ENCODE data around the gene LARGE1.

The LARGE1 gene

DNA sequence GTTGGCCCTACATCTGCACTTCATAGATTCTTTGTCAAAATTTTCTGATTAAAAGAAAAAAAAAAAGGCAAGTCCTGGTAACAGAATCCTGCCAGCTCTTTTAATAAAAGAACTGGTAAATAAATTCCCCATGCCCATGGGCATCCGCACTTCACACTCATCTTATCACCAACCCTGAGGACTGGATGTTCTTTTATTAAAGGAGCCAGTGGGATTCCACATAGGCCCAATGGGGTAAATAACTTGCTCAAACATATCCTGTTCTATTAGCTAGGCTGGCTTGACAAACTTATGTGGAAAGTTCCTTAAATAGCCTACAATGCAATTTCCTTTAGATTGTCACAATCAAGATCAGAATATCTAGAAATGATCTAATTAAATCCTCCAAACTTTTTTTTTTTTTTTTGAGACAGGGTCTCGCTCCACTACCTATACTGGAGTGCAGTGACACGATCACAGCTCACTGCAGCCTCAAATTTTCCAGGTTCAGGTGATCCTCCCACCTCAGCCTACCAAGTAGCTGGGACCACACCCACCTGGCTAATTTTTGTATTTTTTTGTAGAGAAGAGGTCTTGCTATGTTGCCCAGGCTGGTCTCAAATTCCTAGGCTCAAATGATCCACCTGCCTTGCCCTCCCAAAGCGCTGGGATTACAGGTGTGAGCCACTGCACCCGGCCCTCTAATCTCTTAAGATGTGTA, 380.9 kb downstream of the LARGE1 start:
- DNase-seq = no peak

DNA sequence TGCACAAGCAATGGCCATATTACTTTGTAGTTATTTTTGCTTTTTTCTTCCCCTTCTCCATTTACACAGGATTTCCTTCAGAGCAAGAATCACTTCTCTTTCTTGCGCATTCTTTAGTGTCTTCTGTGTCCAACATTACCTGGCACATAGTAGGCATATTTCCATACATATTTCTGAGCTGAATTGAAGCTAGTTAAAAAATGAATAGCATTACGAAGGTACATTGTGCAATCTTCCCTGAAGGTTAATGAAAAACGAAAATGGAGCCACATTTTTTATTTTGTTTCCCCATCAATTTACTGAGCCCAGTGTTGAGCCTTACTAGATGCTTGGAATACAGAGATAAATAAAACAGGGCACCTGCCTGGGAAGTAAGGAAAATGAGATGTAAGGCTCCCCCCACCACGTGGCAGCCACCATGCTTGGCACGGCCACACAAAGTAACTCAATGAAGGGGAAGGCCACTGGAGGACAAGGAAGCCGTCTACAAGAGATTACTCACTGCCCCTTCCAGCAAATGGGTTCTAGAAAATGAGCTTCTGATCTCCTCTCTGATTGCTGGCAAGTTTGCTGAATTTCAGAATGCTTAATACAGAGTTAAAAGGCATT, 381.9 kb downstream of the LARGE1 start:
- no peak for DNase-seq

DNA sequence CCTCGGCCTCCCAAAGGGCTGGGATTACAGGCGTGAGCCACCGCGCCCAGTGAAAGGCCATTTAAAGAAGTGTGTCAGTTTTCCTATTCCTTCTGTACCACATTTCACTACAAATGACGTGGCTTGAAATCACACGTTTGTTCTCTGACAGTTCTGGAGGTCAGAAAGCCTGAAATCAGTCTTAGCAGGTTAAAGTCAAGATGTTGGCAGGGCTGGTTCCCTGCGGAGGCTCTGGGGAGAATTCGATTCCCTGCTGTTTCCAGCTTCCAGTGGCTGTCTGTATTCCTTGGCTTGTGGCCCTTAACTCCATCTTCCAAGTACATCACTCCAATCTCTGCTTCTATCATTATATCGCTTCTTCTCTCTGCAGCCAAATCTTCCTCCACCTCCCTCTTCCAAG, 383.2 kb downstream of the LARGE1 start:
- DNase-seq = no peak

DNA sequence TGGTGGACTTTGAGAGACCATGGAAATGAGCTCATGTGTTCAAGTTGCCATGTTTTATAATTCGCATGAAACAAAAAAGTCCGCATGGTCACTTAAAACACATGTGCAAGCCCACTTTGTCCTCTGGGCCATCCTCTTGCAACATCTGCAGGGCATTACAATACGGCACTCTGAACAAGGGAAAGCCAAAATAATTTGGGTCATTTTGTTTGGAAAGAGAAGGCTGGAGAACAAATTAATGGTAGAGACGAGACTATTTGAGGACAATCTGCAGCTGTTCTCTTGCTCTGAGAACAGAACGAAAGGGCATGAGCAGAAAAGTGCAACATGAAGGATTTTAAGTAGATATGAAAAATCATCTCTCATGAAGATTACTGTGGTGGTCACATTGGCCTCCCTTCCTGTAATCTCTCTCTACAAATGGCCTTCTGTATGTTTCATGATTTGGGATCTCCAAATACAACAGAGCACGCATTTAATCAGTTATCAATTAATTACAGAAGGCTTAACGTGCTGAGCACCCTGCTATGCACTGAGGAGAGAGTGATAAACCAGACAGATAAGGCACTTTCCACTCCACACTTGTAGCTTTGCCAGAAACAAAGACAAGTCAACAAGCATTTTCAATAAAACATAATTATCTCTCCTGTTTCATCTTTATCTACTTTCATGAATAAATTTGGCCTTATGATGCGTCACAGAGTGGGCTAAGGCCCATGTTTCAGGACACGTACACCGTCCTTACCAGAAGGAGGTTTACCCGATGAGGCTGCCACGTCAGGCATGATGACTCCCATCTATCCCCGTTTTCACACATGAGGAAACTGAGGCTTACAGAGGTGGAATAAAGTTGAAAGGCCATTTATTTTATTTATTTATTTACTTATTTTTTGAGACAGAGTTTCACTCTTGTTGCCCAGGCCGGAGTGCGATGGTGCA, 384.1 kb downstream of the LARGE1 start:
- no peak for DNase-seq

DNA sequence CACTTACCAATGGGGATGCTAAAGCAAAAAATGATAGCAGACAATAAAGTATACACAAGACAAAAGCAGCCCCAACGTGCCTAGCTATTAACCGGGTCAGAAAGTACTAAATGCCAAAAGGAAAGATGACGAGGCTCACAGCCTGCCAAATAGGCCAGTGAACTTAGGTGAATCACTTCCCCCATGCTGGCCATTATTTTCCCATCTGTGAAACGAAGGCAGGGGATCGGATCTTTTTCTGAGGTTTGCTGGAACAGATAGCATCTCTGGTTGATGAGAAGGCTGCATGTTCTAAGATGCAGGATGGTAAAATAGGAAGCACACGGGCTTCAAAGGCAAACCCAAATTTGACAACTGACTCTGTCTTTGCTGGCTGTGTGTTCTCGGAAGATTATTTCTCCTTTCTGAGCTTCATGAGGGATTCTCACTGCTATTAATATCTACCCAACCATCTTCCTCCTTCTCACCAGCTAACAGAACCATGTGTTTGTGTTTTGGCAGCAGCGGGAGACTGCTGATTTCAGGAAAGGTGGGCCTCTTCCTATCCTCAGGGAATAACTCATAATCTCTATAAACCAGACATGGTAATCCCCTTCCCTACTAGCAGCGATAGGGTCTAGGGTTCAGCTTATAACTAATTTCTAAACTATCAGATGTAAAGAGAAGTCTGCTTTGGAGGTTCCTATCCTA, 390.7 kb downstream of the LARGE1 start:
- no peak for DNase-seq

DNA sequence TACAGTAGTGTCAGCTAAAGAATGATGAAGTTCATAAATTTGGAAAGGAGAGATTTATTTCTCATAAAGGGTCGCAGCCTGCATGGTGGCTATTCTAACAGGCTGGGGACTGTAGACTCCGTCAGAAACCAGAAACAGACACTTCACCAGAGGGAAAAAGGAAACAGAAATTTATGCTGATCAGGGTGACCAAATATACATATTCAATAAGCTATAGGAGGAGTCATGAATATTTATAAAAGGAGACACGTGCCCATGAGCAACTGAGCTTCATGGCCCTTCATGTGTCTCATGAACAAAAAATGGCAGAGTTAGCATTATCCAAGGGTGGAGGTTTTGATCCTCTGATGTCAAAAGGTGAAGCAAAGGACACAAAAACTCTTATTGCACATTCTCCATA, 392.1 kb downstream of the LARGE1 start:
- no peak for DNase-seq

DNA sequence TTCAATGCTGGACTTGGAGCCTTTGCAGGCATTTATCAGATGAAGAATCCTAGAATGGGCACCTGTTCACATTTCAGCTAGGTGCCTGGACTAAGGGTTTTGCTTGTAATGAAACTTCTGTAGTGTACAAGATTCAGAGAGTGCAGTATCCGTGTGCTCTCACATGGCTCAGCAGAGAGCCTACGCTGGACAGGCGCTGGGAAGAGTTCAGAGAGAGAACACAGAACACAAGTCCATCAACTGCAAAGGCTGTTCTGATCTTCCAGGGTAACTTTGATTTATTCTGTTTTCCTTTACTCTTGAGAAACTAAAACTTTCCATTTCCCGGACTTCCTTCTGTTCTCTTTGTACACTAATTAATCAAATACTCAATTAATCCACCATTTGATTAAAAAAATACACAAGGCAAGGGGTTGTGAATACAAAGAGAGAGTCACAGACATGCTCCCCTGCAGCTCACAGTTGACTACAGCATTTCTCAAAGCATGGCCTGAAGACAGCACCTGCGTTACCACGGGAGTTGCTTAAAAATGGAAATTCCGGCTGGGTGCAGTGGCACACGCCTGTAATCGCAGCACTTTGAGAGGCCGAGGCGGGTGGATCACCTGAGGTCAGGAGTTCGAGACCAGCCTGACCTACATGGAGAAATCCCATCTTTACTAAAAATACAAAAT, 393.7 kb downstream of the LARGE1 start:
- DNase-seq = no peak

DNA sequence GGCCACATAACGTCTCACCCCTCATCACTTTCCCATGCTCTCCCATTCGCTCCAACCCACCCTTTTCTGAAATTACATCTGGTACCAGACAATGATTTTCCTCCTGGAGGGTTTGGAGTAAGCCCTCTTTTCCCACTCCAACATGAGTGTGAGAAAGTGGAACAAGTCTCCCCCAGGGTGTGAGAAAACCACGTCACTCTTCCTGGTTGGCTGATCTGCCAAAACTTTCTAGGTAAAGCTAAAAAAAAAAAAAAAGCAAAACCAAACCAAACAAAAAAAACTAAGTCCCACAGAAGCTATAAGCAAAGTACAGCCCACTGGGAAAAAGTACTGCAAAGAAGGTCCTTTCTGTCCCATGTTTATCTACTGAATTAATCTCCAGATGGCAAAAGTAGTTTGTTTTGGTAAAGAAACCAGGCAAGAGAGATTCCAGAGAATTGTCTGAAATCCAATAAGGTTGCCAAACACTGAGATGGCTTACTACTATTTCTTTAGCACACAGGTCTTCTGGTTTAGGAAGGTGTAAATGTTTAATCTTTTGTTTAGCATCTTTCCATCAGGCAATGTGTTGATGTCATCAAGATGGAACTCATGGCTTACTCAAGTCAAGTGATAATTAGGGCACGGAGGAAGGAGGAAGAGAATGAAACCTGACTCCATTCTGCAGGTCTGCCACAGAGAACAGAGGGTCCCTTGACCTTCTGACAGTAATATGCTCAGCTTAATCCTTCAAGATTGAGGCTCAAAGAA, 395.6 kb downstream of the LARGE1 start:
- DNase-seq = no peak

DNA sequence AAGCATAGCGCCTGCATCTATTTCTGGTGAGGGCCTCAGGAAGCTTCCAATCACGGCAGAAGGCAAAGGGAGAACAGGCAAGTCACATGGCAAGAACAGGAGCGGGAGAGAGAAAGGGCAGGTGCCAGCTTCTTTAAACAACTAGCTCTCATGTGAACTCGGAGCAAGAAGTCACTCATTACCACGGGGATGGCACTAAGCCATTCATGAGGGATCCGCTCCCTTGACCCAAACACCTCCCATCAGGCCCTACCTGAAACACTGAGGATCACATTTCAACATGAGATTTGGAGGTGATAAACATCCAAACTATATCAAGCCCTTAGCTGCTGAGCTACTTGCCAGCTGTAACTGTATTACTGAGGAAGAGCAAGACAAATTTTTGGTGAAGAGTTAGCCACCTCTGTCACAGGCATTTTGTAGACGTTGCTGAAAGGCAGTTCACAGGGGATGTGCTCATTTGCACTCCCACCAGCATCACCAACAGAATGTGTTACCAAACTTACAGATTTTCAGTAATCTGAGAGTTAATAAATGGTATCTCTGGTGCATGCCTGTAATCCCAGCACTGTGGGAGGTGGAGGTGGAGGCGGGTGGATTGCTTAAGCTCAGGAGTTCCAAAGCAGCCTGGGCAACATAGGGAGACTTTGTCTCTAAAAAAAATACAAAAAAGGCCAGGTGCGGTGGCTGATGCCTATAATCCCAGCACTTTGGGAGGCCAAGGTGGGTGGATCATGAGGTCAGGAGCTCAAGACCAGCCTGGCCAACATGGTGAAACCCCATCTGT, 398.2 kb downstream of the LARGE1 start:
- DNase-seq = no peak

DNA sequence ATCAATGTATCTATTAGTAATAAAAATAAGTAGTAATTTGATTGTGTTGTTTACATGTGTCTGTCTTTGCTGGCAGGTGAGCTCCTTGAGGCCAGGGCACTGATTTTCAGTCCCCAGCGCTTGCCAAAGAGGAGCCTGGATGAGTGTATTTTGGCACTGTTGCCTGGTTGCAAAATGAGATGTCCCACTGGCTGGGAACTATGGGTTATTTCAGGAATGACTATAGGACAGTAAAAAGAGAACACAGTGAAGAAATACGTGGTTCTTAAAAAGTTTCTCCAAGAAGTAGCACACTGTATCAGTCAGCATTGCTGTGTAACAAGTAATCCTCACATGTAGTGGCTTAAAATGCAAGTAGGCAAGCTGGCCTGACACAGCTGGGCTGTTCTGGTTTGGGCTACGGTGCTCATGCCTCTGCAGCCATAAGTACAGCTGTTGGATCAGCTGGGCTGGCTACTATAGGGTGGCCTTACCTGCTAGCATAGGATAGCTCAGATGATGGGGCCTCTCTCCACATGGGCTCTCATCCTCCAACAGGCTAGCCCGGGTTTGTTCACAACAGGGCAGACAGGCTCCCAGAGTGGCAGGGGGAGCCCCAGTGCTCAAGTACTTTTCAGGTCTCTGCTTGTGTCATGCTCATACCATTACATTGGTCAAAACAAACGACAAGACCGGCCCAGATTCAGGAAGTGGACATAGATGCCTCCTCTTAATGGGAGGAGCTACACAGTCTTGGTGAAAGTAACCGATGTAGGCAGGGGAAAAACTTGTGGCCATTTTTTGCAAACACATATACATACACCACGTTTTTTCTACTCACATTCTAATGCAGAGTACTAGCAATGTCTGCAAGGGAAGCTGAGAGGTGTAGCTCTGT, 399.1 kb downstream of the LARGE1 start:
- DNase-seq = no peak

DNA sequence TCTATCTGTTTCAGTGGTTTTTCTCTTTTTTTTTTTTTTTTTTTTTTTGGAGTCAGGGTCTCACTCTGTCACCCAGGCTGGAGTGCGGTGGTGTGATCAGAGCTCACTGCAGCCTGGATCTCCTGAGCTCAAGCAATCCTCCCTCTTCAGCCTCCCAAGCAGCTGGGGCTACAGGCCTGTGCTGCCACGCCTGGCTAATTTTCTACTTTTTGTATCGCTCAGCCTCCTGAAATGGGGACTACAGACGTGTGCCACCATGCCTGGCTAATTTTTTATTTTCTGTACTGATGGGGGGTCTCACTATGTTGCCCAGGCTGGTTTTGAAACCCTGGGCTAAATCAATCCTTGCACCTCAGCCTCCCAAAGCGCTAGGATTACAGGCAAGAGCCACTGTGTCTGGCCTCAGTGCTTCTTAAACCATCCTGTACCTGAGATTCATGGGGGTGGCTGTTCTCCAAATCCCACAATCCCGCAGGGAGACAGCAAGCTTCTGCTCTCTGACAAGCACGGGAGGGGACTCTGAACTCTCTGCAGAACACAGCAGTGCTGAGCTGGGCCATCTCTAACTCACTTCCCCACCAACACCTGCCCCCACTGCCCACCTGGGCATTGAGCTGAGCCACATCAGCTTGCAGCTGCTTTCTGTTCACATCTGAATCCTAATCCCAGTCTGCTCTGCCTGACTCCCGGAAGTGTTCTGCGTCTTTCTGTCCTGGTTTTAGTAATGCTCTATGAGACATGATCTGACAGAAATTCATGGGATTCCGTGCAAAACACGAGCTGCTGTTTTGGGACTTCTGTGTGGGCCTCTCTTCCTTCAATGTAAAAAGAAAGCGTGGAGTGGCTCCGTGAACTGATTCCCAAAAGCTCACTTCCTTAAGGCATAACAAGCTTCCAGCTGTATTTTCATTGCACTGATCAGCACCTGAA, 400.0 kb downstream of the LARGE1 start:
- DNase-seq = no peak

DNA sequence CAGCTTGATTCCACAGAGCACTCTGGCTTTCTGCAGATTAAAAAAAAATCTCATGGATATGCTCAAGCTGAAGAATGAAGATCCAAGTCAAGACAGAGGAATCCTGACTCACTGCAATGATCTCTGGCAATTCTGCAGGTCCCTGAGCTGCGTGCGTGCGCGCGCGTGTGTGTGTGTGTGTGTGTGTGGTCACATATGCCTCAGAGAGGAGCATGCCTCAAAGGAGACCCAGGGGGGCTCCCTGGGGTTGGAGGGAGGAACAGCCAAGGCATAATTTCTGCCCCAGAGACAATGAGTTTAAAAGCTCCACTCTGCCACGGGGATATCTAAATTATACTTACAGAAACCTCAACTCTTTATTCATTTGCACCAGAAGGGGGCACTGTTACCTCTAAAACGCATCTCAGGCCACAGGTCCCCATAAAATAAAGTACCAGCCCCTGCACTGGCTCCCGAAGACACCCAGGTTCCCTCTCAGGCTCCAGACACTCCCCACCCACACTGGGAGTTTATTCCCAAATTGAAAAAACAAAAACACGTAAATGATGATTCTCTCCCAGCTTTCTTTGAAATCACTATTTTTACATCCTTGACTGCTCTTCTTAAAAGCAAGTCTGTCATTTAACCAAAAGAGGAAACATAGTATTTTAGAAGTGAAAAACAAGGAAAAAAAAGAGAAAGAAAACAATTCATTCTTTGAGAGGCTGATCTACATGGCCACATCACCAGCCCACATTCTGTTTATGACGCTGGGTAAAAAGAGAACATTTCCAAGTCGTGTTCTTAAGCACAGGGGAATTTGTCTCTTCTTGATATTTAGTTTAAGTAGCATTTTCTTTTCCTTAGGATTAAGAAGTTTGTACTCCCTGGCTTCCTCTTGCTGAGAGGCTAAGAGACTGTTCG, 401.0 kb downstream of the LARGE1 start:
- DNase-seq = no peak

DNA sequence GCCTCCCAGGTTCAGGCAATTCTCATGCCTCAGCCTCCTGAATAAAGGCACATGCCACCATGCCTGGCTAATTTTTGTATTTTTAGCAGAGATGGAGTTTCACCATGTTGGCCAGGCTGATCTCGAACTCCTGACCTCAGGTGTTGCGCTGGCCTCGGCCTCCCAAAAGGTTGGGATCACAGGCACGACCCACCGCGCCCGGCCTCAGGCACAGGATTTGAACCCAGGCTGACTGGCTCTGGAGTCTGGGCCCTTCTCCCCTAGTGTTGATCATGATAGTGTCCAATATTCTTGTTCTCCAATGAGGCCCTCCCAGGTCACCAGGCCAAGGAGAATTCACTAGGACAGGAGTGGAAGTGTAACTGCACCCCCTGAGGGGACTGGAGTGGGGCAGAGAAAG, 401.9 kb downstream of the LARGE1 start:
- no peak for DNase-seq

DNA sequence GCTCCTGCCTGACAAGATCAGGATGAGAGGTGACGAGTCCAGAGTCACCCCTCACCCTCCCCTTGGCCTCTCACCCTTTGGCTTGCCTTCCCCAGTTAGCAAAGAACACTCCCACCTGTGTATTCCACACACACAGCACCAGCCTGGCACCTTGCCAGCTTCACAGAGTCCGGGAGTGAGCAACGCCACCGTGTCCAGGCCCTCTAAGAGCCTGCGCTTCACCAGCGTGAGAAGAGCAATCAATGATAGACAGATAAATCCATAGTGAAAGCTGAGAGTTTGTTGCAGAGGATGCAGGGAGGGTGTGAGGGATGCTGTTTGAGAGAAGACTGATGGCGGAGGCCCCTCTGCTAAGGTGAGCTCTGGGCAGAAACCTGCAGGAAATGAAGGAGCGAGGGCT, 404.5 kb downstream of the LARGE1 start:
- DNase-seq = no peak

DNA sequence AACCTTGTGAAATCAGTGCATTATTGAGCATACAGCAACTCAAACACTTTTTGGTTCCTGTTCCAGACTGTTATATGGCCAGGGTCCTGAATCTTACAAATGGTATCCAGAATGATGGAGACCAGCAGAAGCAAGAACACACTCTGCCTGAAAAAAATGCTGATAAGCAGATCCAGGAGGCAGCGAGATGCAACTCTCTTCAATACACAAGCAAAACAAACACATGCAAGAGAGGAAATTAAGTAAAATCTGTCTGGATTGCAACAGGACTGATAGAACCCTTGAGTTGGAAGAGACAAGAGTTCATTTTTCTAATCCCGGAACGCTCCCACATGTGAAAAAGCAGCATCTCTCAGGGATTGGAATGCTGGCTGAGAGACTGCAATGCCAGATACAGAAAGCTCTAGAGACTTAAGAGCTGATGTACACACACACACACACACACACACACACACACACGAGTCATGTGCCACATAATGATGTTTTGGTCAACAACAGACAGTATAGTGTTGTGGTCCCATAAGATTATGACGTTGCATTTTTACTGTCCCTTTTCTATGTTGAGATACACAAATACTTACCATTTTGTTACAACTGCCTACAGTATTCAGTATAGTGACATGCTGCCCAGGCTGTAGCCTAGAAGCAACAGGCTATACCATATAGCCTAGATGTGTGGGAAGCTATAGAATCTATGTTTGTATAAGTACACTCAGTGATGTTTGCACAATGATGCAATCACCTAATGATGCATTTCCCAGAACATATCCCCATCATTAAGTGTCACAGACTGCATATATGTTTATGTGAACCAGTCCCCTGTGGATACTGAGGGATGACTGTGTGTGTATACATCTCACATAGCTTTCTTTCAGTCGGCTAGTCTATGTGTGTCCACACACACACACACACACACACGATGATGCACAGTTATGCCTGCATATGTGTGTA, 406.6 kb downstream of the LARGE1 start:
- DNase-seq = no peak

DNA sequence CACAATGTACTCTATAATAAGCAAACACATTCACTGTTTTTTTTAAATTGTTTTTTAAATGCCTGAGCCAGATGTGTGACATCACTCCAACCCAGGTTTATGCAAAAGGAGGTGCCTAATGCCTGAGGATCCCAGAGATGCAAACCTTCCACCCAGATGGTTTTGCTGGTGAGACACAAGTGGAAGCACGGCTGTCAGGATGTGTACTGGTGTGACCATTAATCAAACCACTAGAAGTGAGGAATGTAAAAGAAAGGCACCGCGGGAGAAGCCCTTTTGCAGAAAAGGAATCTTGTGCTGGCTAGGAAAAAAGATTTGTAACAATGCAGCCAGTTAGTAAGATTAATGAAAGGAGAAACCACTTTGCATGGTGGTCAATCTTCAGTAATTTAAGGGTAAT, 407.4 kb downstream of the LARGE1 start:
- DNase-seq = no peak

All from stimulated activated naive CD4-positive, alpha-beta T cell treated with Interleukin-2 at 50 U/mL for 16 hours (primary cell).